HepG2 (cell line): Measurements from ENCODE around the gene MCC. TPM values are rescaled to one million over a fixed set of nuclear protein-coding genes. Genes with fewer than 3 reads are reported as not detected.

Experiments
- ATAC-seq: fragments of 200-7000 bp; cut with Tn5 transposase; 3 replicates; pipeline ENCODE4 v1.9.1; 2020; ENCODE audit warnings: mild to moderate bottlenecking, moderate library complexity
- BruUV-seq: library from RNA; stranded (reverse); fragments of 400-500 nt; replicated peaks from 2 replicates; lab custom pipeline; 2021; lab: Mats Ljungman, UMichigan
- CTCF ChIA-PET: fragments of 300-600 bp; formaldehyde crosslinking; extraction: SDS; loops from one replicate; lab custom pipeline; 2021; ENCODE audit warnings: low total read pairs, inconsistent platforms, low intra/inter-chr PET ratio; lab: Yijun Ruan, JAX
- POLR2A ChIA-PET: fragments of 350-600 bp; sonication (Branson Sonifier 250); formaldehyde crosslinking; loops from one replicate; lab custom pipeline; 2020; ENCODE audit warnings: antibody characterized with exemption, inconsistent platforms; lab: Yijun Ruan, JAX
- DNase-seq: peaks from one replicate; pipeline ENCODE4 v3.0.0-alpha.2; 2015; ENCODE audit warnings: low spot score
- FAIRE-seq: peaks from 3 replicates; lab custom pipeline; 2011; peaks lifted over from hg19 to GRCh38; lab: Jason Lieb, UNC
- H2AFZ ChIP-seq: one replicate; pipeline ENCODE4 v1.6.1; 2011; ENCODE audit warnings: low read length, inconsistent platforms
- H3K27ac ChIP-seq: fragments of 300-600 bp; 3 replicates; pipeline ENCODE4 v1.8.0; 2011; ENCODE audit warnings: mixed run types, mild to moderate bottlenecking, mixed read lengths, low read length, inconsistent platforms; ENCODE audit not compliant: insufficient read depth; ENCODE audit errors: extremely low read length
- H3K27me3 ChIP-seq, 2 experiments: fragments of 200-600 bp in 1 of 2; 2 replicates in 1 of 2; 3 replicates in 1 of 2; pipeline versions ENCODE4 v1.6.0 to v1.8.0; 2011; ENCODE audit warnings: low read length in 2 of 2, mild to moderate bottlenecking in 2 of 2, moderate library complexity in 2 of 2, inconsistent platforms in 1 of 2; ENCODE audit not compliant: insufficient read depth in 2 of 2, control insufficient read depth in 1 of 2
- H3K36me3 ChIP-seq, 2 experiments: fragments of 200-600 bp in 1 of 2; replicated peaks in 1 of 2; 2 replicates in 1 of 2; 3 replicates in 1 of 2; pipeline versions ENCODE4 v1.5.1 to v1.8.0; 2011; ENCODE audit warnings: low read length in 2 of 2, inconsistent platforms in 1 of 2; ENCODE audit not compliant: insufficient read depth in 2 of 2, control insufficient read depth in 1 of 2
- H3K4me1 ChIP-seq: 2 replicates; pipeline ENCODE4 v1.5.1; 2012; ENCODE audit warnings: low read length, inconsistent platforms; ENCODE audit not compliant: insufficient read depth
- H3K4me2 ChIP-seq: 2 replicates; pipeline ENCODE4 v1.6.0; 2011; ENCODE audit warnings: low read depth, low read length, inconsistent platforms
- H3K4me3 ChIP-seq, 3 experiments: fragments of 200-600 bp in 1 of 3; sonication (generic), shearing (Covaris generic) in 1 of 3; replicated peaks in 1 of 3; 2 replicates each; pipeline ENCODE4 v1.5.1; 2011 to 2016; ENCODE audit warnings: low read length in 3 of 3, inconsistent platforms in 2 of 3, low read depth in 2 of 3, mild to moderate bottlenecking in 2 of 3, control low read depth in 1 of 3, mixed read lengths in 1 of 3; ENCODE audit not compliant: insufficient read depth in 1 of 3
- H3K79me2 ChIP-seq: one replicate; pipeline ENCODE4 v1.6.1; 2011; ENCODE audit warnings: low read length, inconsistent platforms; ENCODE audit not compliant: insufficient read depth
- H3K9ac ChIP-seq: 2 replicates; pipeline ENCODE4 v1.6.0; 2011; ENCODE audit warnings: mild to moderate bottlenecking, low read depth, low read length, inconsistent platforms; ENCODE audit not compliant: insufficient read depth
- H3K9me3 ChIP-seq: 2 replicates; pipeline ENCODE4 v1.5.1; 2012; ENCODE audit warnings: mild to moderate bottlenecking, low read length
- H4K20me1 ChIP-seq: 2 replicates; pipeline ENCODE4 v1.6.0; 2011; ENCODE audit warnings: inconsistent platforms, mild to moderate bottlenecking, low read length, moderate library complexity; ENCODE audit not compliant: insufficient read depth
- NR3C1 ChIP-seq: sonication (generic); formaldehyde crosslinking; IDR thresholded peaks from 2 replicates; pipeline ENCODE4 v1.4.0; 2020; ENCODE audit warnings: missing genetic modification reagents
- ZC3H4 ChIP-seq: sonication (generic); formaldehyde crosslinking; IDR thresholded peaks from 2 replicates; pipeline ENCODE4 v1.4.0; 2020; ENCODE audit warnings: missing genetic modification reagents, borderline replicate concordance
- ZNF7 ChIP-seq: IDR thresholded peaks from 2 replicates; pipeline ENCODE4 v1.6.1; 2016; ENCODE audit warnings: missing biosample characterization, missing genetic modification reagents
- ZNF737 ChIP-seq: sonication (generic); formaldehyde crosslinking; IDR thresholded peaks from 2 replicates; pipeline ENCODE4 v1.5.0; 2020; ENCODE audit warnings: missing genetic modification reagents, mild to moderate bottlenecking, borderline replicate concordance
- WGBS: methylation state at CpG from one replicate; pipeline ENCODE4 v1.1.6; 2017; ENCODE audit warnings: low lambda C conversion rate; 5-methylcytosine and 5-hydroxymethylcytosine counted together
- in situ Hi-C: cut with HindIII; loops from 2 replicates; pipeline ENCODE4 v1.10.0; 2017; ENCODE audit warnings: low pct_unique_long_range_greater_than_20kb; ENCODE audit not compliant: extremely low pct_ligation_motif_present
- intact Hi-C: fragments of 100-400 bp; cut with micrococcal nuclease; formaldehyde crosslinking; loops from one replicate; pipeline ENCODE4 v1.10.0; 2022; ENCODE audit not compliant: unreplicated experiment
- polyA plus RNA-seq, 8 experiments: library from polyadenylated mRNA; depleted of rRNA in 3 of 8; stranded (reverse) in 7 of 8; unstranded in 1 of 8; fragments of >200 nt; fragmentation: Illumina TruSeq in 4 of 8; extraction: Trizol in 4 of 8; gene quantifications; 2 replicates each; pipeline versions ENCODE4 v1.2.1 to v1.2.3, GENCODE V29; 2011 to 2016; ENCODE audit warnings: low read depth in 4 of 8, missing spikeins in 1 of 8, mixed read lengths in 1 of 8; ENCODE audit not compliant: insufficient read depth in 1 of 8
- total RNA-seq, 5 experiments: library from RNA; depleted of rRNA; stranded (reverse); fragments of >200 nt; fragmentation: Illumina TruSeq; extraction: Trizol; gene quantifications; 2 replicates each; pipeline ENCODE4 v1.2.3, GENCODE V29; 2016; ENCODE audit warnings: low read depth in 1 of 5
- TF ChIP-seq, protein P1 (sequence below): sonication (generic); formaldehyde crosslinking; IDR thresholded peaks from 2 replicates; pipeline ENCODE4 v1.5.0; 2020; ENCODE audit warnings: mild to moderate bottlenecking, missing genetic modification reagents, borderline replicate concordance

Gene MCC
- total and polyA plus RNA-seq, 2 of the 13 experiments (the other 11 are each of a cell fraction or from before 2014, with no cell fraction given): 0.55 to 2.4 TPM

DNA sequence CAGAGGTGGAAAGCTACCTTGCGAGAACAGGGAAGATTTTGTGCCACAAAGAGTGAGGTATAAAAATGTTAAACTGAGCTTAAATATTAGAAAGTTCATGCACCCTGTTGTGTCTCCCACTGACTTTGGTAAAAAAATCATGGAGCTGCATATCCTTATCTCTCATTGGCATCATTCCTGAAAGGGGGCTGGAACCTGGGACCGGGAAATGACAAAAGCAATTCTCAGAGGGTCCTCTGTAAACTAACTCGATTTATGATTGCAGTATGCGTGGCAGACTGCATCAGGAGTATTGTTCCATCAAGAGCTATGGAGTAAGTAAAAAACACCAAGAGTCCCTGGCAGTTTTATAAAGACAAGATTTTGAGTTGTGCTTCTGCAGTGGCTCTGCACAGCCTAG is 362.9 kb downstream of the MCC start:
- no peak overlapping the region for H3K9ac ChIP-seq
- in situ Hi-C loops: no loop called here
- CTCF ChIA-PET: no interaction called here
- no peak for ATAC-seq
- TF ChIP-seq ZC3H4 (CRISPR knock-in tag) (no peak), ZNF737 (CRISPR knock-in tag) (no peak), NR3C1 (CRISPR knock-in tag) (no peak), ZNF7 (CRISPR knock-in tag) (no peak)
- TF ChIP-seq, protein P1, sequence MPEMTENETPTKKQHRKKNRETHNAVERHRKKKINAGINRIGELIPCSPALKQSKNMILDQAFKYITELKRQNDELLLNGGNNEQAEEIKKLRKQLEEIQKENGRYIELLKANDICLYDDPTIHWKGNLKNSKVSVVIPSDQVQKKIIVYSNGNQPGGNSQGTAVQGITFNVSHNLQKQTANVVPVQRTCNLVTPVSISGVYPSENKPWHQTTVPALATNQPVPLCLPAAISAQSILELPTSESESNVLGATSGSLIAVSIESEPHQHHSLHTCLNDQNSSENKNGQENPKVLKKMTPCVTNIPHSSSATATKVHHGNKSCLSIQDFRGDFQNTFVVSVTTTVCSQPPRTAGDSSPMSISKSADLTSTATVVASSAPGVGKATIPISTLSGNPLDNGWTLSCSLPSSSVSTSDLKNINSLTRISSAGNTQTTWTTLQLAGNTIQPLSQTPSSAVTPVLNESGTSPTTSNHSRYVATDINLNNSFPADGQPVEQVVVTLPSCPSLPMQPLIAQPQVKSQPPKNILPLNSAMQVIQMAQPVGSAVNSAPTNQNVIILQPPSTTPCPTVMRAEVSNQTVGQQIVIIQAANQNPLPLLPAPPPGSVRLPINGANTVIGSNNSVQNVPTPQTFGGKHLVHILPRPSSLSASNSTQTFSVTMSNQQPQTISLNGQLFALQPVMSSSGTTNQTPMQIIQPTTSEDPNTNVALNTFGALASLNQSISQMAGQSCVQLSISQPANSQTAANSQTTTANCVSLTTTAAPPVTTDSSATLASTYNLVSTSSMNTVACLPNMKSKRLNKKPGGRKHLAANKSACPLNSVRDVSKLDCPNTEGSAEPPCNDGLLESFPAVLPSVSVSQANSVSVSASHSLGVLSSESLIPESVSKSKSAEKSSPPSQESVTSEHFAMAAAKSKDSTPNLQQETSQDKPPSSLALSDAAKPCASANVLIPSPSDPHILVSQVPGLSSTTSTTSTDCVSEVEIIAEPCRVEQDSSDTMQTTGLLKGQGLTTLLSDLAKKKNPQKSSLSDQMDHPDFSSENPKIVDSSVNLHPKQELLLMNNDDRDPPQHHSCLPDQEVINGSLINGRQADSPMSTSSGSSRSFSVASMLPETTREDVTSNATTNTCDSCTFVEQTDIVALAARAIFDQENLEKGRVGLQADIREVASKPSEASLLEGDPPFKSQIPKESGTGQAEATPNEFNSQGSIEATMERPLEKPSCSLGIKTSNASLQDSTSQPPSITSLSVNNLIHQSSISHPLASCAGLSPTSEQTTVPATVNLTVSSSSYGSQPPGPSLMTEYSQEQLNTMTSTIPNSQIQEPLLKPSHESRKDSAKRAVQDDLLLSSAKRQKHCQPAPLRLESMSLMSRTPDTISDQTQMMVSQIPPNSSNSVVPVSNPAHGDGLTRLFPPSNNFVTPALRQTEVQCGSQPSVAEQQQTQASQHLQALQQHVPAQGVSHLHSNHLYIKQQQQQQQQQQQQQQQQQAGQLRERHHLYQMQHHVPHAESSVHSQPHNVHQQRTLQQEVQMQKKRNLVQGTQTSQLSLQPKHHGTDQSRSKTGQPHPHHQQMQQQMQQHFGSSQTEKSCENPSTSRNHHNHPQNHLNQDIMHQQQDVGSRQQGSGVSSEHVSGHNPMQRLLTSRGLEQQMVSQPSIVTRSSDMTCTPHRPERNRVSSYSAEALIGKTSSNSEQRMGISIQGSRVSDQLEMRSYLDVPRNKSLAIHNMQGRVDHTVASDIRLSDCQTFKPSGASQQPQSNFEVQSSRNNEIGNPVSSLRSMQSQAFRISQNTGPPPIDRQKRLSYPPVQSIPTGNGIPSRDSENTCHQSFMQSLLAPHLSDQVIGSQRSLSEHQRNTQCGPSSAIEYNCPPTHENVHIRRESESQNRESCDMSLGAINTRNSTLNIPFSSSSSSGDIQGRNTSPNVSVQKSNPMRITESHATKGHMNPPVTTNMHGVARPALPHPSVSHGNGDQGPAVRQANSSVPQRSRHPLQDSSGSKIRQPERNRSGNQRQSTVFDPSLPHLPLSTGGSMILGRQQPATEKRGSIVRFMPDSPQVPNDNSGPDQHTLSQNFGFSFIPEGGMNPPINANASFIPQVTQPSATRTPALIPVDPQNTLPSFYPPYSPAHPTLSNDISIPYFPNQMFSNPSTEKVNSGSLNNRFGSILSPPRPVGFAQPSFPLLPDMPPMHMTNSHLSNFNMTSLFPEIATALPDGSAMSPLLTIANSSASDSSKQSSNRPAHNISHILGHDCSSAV: no peak
- TF ChIP-seq, all 625 proteins: peak for 0
- 79% methylated on average over 4 of the region's 4 CpGs for WGBS
- Histone ChIP-seq H4K20me1 (no peaks in the 10 kb centered on the region), H3K79me2 (no peaks in the 10 kb centered on the region), H3K4me2 (no peak overlapping the region), H3K9me3 (no peaks in the 10 kb centered on the region), H3K4me3 (no peak overlapping the region), H2AFZ (no peak overlapping the region), H3K36me3 (no peaks in the 10 kb centered on the region), H3K27me3 (no peaks in the 10 kb centered on the region), H3K4me1 (no peaks in the 10 kb centered on the region), H3K27ac (no peak overlapping the region)
- DNase-seq (no peak), FAIRE-seq (no peak)
- intact Hi-C loops: no loop called here
- no TSS peak for BruUV-seq
- POLR2A ChIA-PET: no interaction called here
